Activated naive CD4-positive, alpha-beta T cell treated with anti-CD3 and anti-CD28 coated beads for 36 hours (primary cell): Measurements from ENCODE around the gene HOXC5. TPM values are rescaled to one million over a fixed set of nuclear protein-coding genes. Genes with fewer than 3 reads are reported as not detected.

Experiments used
- CTCF ChIA-PET: fragments of 350-600 bp; sonication (Branson Sonifier 250); formaldehyde crosslinking; loops from one replicate; lab custom pipeline; 2021; ENCODE audit warnings: antibody characterized with exemption; lab: Charles Lee
- DNase-seq: peaks from one replicate; pipeline ENCODE4 v3.0.0-alpha.2; 2020
- H3K27ac Mint-ChIP-seq: one replicate; pipeline ENCODE4 v1.8.0; 2021; ENCODE audit warnings: mild to moderate bottlenecking, mixed read lengths
- H3K27me3 Mint-ChIP-seq: one replicate; pipeline ENCODE4 v1.8.0; 2021; ENCODE audit warnings: low read depth, mixed read lengths
- H3K36me3 Mint-ChIP-seq: one replicate; pipeline ENCODE4 v1.8.0; 2021; ENCODE audit warnings: low read depth, mixed read lengths
- H3K4me1 Mint-ChIP-seq: one replicate; pipeline ENCODE4 v1.8.0; 2021; ENCODE audit warnings: low read depth, mixed read lengths
- H3K4me3 Mint-ChIP-seq: one replicate; pipeline ENCODE4 v1.8.0; 2021; ENCODE audit warnings: mild to moderate bottlenecking, moderate library complexity, mixed read lengths
- H3K9me3 Mint-ChIP-seq: one replicate; pipeline ENCODE4 v1.8.0; 2021; ENCODE audit warnings: mixed read lengths
- intact Hi-C: fragments of 100-400 bp; cut with micrococcal nuclease; formaldehyde crosslinking; loops from one replicate; pipeline ENCODE4 v1.15.1; 2023
- total RNA-seq, 2 experiments: library from RNA; stranded (reverse); gene quantifications; one replicate each; pipeline ENCODE4 v1.2.3, GENCODE V29; 2021

HOXC5 gene
- total RNA-seq, 2 experiments from 2014 or later: not detected

DNA sequence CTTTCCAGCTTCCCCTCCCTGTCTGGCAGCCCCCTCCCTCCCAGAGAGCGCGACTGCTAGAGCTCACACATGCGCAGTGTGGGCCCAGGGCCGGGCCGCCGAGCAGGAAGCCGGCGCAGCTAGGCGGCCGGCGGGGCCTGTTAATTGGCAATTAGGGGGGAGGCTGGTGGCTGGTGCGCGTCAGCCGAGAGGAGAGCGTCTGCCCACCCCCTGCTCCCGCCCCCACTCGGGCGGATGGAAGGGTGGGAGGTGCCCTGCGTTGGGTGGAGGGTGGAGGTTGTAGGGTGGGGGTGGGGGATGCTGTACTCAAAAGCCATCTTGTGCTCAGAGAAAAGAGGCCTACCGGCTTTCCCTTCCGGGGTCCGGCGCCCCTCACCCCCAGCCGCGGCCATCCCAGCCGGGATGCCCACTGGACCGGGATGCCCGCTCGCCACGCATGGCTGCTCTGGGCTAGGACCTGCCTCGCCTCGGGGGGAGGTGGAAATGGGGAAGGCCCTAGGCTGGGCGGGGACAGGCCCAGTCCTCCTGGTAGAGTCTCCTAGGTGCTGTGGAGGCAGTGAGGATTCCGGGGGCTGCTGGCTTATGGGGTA is 14.9 kb upstream of the HOXC5 start:
- Mint-ChIP-seq H3K36me3 (no peaks in the 10 kb centered on the region), H3K4me3 (peak overlapping the region; percentile 76), H3K27ac (no peak overlapping the region), H3K4me1 (peaks cover 26% of the 10 kb centered on the region), H3K9me3 (no peaks in the 10 kb centered on the region), H3K27me3 (peaks cover 78% of the 10 kb centered on the region)
- CTCF ChIA-PET: interaction anchor here (0.7 to 2.4 kb wide), 10 partner anchors 9 to 197 kb away, joined by 3 to 12 read pairs (median 4); partner anchors contain the start of genes HOXC10, HOXC5 and HOXC8
- intact Hi-C loops: loop anchor here (1.0 to 5.0 kb wide), 2 partner anchors 9 to 349 kb away; no protein-coding TSS in a partner anchor
- peak; percentile 79 for DNase-seq

DNA sequence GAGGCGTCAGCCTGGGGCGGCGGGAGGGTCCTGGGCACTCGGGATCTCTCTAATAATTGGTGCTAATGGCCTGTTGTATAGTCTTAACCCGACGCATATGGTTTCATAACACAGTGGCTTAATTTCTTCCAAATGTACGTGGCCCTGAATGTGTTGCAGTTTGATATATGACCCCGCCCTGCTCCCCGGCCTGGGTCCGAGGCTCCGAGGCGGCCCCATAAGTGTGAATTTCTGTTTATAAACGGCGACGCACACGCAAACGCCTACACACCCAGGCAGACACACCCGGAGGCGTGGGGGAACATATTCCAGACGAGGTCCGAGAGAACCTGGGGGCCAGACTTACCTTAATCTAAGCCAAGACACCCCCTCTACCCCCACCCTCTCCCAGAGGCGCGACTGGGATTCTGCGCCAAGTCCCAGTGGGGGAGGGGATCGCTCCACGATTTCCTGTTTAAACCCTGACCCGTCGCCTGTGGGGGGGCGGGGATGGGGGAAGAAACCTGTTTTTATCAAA is 14.3 kb upstream of the HOXC5 start:
- Mint-ChIP-seq H3K4me1 (peaks cover 26% of the 10 kb centered on the region), H3K36me3 (no peaks in the 10 kb centered on the region), H3K4me3 (peak overlapping the region; percentile 76), H3K27ac (no peak overlapping the region), H3K27me3 (peaks cover 78% of the 10 kb centered on the region), H3K9me3 (no peaks in the 10 kb centered on the region)
- CTCF ChIA-PET: interaction anchor here (1.2 kb wide), 1 partner anchor 14 kb away, joined by 6 read pairs; the partner anchor contains the start of gene HOXC5
- intact Hi-C loops: loop anchor here (5.0 kb wide), 1 partner anchor 349 kb away; no protein-coding TSS in a partner anchor
- DNase-seq: no peak

DNA sequence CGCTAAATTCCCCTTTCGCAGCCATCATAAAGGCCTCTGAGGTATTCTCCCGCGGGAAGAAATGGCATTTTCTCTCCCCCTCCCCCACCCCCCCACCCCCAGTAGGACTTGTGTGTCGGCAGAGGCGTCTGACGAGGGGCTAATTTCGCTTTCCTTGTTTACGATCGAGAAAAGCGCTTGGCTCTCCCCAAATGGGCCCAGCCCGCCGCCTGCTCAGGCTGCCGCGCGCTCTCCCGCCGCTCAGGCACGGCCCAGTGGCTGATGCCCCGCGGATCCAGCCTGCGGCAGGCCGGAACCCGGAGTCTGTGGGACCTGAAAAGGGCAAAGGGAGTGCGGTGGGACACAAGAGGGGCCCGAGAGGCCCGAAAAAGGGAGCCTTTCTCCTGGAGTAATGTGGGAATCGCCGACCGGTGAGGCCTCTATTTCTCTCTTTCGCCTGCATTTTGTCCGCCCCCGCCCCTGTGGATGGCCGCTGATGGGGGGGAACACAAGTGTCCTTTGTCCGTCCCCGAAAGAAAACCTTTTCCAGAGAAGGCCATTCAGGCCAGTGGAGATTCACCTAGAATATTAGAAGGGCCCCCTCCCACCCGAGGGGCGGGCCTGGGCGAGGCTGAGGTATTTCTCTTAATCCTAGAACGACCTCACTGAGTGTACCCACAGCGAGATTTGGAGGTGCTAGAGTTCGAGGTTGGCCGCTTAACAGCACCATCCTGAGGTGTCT is 13.6 kb upstream of the HOXC5 start:
- Mint-ChIP-seq H3K36me3 (no peaks in the 10 kb centered on the region), H3K9me3 (no peaks in the 10 kb centered on the region), H3K4me1 (peaks cover 26% of the 10 kb centered on the region), H3K4me3 (no peak overlapping the region), H3K27me3 (peaks cover 79% of the 10 kb centered on the region), H3K27ac (no peak overlapping the region)
- CTCF ChIA-PET: interaction anchor here (0.6 kb wide), 1 partner anchor 13 kb away, joined by 4 read pairs; no protein-coding TSS in a partner anchor
- DNase-seq: no peak
- intact Hi-C loops: loop anchor here (5.0 kb wide), 1 partner anchor 348 kb away; no protein-coding TSS in a partner anchor

DNA sequence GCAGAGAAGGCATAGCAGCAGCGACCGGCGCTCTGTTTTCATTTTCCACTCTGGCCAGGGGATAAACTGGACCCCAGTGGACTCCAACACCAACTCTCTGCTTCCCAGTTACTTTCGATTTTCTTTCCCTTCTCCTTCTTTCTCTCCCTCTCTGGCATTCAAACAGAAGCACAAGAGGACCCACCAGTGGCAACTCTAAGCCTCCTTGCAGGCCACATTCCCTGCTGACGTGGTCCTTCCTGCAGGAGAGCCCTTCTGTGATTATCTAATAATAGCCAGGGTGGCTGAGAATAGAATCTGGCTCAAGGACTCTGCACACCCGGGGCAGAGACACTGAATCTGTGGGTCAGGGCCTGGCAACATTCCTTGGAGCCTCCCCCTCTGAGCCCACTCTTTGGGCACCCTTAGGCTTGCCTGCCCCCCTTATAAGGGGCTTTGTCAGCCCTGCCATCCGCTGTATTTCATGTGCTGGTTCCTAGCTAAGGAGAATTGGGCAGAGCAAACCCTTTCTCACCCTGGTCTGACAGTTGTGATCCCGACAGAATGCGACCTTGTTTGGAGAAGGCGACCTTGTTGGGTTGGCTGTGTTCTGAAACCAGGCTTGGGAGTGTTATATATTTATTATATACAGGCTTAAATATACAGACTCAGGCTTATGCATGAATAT is 12.8 kb upstream of the HOXC5 start:
- H3K27me3 Mint-ChIP-seq: peaks cover 75% of the 10 kb centered on the region
- peaks cover 21% of the 10 kb centered on the region for H3K4me1 Mint-ChIP-seq
- H3K9me3 Mint-ChIP-seq: no peaks in the 10 kb centered on the region
- peak overlapping the region; percentile 50 for H3K27ac Mint-ChIP-seq
- intact Hi-C loops: loop anchor here (5.0 kb wide), 1 partner anchor 347 kb away; no protein-coding TSS in a partner anchor
- no peaks in the 10 kb centered on the region for H3K36me3 Mint-ChIP-seq
- H3K4me3 Mint-ChIP-seq: no peak overlapping the region
- DNase-seq: no peak
- CTCF ChIA-PET: interaction anchor here (0.6 kb wide), 1 partner anchor 12 kb away, joined by 4 read pairs; no protein-coding TSS in a partner anchor

DNA sequence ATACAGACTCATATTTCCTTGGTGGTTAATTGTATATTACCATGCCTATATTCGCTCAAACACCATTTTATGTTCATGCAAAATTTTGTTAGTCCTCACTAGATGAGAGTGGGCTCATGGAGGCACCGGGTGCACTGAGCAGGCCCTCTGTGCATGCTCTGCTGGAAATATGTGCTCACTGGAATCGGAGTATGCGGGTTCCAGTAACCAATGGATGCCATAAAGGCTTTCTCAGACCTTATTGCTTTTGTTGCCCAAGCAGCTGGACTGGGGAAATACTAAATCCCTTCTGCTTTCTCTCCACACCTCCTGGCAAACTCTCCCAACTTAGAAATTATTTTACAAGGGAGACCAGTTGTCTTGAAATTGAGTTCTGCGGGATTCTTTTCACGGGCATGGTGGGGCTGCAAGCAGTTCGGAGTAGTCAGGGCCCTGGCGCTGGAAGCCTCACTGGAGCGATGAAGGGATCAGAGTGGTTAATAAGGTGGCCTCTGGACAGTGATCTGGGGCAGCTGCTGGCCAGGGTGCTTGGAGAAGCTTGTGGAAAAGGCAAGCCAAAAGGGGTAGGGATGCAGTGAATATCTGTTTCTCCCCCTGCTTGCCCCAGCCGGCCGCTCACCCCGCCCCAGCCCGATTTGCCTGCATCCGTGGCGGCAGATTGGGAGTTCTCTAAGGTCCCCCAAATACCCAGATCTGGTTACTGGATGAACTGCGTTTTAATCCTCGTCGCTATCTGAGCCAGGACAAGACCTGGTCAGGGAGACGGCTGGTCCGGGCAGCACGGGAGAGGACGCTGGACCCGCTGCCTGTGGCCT is 12.1 kb upstream of the HOXC5 start:
- Mint-ChIP-seq H3K4me3 (no peak overlapping the region), H3K27ac (no peak overlapping the region), H3K36me3 (no peaks in the 10 kb centered on the region), H3K4me1 (peaks cover 20% of the 10 kb centered on the region), H3K27me3 (peaks cover 72% of the 10 kb centered on the region), H3K9me3 (no peaks in the 10 kb centered on the region)
- intact Hi-C loops: no loop called here
- no peak for DNase-seq
- CTCF ChIA-PET: interaction anchor here (0.6 kb wide), 1 partner anchor 149 kb away, joined by 3 read pairs; no protein-coding TSS in a partner anchor

DNA sequence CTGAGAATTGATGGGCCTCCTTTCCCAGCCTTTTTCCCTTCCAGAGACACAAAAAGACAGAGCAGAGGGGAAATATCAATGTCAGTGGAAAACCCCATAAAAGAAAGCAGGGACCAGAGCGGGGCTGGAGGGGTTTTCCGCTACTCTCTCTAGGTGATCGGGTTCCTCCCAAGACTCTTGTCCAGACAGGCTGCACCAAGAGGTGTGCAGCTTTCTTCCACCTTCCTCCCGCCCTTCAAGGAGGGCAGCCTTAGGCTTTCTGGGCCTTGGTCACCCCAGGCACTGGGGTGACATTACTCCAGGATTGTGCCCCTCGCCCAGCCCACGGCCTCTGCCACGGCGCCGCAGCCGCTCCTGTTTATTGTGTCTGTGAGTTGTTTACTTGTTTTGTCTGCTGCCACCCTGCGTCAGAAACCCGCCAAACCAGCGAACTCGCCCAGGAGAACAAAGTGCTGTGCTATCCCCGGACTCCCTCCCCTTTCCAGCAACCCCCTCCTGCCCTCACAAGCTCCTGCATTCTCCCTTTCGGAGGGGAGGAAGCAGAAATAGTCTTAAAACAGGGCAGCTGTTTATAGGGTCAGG is 11.3 kb upstream of the HOXC5 start:
- CTCF ChIA-PET: interaction anchor here (0.6 to 2.6 kb wide), 3 partner anchors 11 to 179 kb away, joined by 3 to 10 read pairs (median 3); partner anchors contain the start of gene HOXC5
- intact Hi-C loops: no loop called here
- no peak overlapping the region for H3K27ac Mint-ChIP-seq
- H3K9me3 Mint-ChIP-seq: no peaks in the 10 kb centered on the region
- no peaks in the 10 kb centered on the region for H3K36me3 Mint-ChIP-seq
- peaks cover 71% of the 10 kb centered on the region for H3K27me3 Mint-ChIP-seq
- DNase-seq: no peak
- peaks cover 20% of the 10 kb centered on the region for H3K4me1 Mint-ChIP-seq
- no peak overlapping the region for H3K4me3 Mint-ChIP-seq

DNA sequence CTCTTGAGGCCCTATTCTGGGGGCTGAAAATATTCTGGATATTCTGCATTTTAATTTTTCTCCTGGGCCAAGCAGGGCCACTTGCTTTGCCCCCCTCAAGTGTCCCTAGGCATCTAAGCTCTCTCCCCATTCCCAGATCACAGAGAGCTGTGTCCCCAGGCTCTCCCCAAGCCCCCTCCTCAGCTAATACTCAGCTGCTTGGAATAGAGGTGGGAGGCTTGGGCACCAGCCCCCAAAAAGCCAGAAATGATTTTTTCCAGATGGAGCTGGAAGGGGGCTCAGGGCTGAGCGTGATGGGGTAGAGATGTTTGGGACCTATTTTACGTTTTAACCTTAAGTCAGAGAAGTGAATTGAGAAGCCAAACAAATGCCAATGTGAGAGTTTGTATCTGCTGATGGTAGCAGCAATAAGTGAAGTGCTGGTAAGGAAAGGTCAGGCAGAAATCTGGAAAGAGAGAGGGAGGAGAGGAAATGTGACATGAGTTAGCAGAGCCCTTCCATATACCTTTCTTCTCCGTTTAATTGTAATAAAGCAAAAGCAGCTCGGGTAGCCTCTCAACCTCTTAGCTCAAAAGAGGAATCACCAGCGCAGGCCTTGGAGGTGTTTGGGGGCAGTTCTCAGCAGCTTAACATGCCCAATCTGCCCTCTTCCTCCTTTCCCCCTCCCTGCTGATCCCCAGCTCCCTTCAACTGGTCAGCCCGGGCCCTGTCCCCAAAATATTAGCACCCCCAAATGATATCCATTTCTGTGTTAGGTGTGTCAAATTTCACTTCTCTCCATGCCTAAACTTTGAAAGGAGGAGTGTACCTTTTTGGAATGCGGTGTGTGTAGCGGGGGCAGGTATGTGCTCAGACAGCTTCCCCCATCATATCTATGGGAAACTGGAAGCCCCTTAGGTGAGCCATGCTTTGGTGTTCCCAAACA is 9.6 kb upstream of the HOXC5 start:
- H3K4me3 Mint-ChIP-seq: no peak overlapping the region
- H3K27me3 Mint-ChIP-seq: peaks cover 79% of the 10 kb centered on the region
- H3K4me1 Mint-ChIP-seq: peaks cover 18% of the 10 kb centered on the region
- no peaks in the 10 kb centered on the region for H3K36me3 Mint-ChIP-seq
- no peak overlapping the region for H3K27ac Mint-ChIP-seq
- no peaks in the 10 kb centered on the region for H3K9me3 Mint-ChIP-seq
- DNase-seq: no peak
- intact Hi-C loops: no loop called here
- CTCF ChIA-PET: interaction anchor here (1.0 to 2.6 kb wide), 7 partner anchors 9 to 191 kb away, joined by 3 to 10 read pairs (median 5); partner anchors contain the start of gene HOXC8

DNA sequence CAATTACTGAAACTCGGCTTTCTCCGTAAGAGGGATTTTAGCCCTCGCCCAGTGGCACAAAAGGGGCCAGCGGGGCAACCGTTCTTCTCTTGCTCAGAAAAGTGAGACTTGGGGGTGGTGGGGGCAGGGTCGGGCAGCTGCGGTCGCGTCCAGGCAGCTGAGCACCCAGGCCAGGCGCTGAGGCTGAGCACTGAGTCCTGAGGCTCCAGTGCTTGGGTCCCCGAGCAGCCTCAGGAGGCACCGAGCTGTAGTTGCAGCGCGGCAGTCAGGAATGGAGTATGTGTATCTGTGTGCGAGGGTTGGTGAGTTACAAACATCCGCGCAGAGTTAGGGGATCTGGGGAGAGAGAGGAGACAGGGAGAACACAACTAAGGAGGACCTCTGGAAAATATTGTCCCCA is 8.7 kb upstream of the HOXC5 start:
- H3K4me3 Mint-ChIP-seq: no peak overlapping the region
- H3K27ac Mint-ChIP-seq: no peak overlapping the region
- intact Hi-C loops: no loop called here
- no peaks in the 10 kb centered on the region for H3K36me3 Mint-ChIP-seq
- no peak for DNase-seq
- peaks cover 20% of the 10 kb centered on the region for H3K4me1 Mint-ChIP-seq
- CTCF ChIA-PET: interaction anchor here (1.0 to 2.2 kb wide), 5 partner anchors 8 to 190 kb away, joined by 3 to 9 read pairs (median 4); partner anchors contain the start of gene HOXC8
- peaks cover 83% of the 10 kb centered on the region for H3K27me3 Mint-ChIP-seq
- no peaks in the 10 kb centered on the region for H3K9me3 Mint-ChIP-seq

DNA sequence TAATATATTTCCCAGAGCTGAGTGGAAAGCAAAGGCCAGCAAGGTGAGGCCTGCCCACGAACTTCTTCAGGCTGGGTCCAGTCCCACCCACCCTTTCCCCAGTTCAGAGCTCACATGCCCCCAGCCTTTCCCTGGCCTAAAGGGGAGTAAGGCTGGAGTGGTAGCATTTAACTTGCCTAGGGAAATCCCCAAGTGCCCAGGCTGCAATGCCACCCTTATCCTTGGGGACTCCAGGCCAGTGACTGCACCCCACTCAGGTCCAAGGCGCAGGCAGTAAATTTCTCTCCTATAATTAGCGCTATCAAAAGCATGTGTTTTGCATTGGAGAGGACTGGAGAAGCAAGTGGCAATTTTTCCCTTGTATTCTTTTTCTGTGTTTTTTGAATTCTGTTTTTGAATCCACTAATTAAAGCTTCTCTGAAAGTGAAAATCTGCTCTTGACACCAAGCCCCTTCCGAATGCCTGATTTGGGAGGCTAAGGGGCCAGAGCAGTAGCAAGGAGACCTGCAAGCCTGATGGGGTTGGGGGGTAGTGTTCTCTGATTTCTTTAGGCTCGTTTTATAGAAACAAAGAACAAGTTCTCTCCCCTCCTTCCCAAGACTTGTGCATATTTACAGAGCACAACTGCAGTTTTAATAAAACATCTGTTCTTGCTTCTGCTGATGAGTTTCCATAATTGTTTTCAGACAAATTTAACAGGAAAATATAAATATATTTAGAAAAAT is 8.1 kb upstream of the HOXC5 start:
- H3K9me3 Mint-ChIP-seq: no peaks in the 10 kb centered on the region
- H3K4me3 Mint-ChIP-seq: no peak overlapping the region
- intact Hi-C loops: no loop called here
- no peaks in the 10 kb centered on the region for H3K36me3 Mint-ChIP-seq
- H3K4me1 Mint-ChIP-seq: peaks cover 23% of the 10 kb centered on the region
- peaks cover 82% of the 10 kb centered on the region for H3K27me3 Mint-ChIP-seq
- DNase-seq: no peak
- CTCF ChIA-PET: interaction anchor here (0.7 to 2.2 kb wide), 4 partner anchors 7 to 184 kb away, joined by 3 to 9 read pairs (median 4); no protein-coding TSS in a partner anchor
- no peak overlapping the region for H3K27ac Mint-ChIP-seq
